IMR-90 (cell line): ENCODE results near the gene CD300LG. TPM values are rescaled to one million over a fixed set of nuclear protein-coding genes. Genes with fewer than 3 reads are reported as not detected.

Source experiments
- ATAC-seq: fragments of 200-7000 bp; cut with Tn5 transposase; 2 replicates; pipeline ENCODE4 v1.9.1; 2020; ENCODE audit warnings: low read depth, mild to moderate bottlenecking, moderate library complexity
- BruUV-seq: library from RNA; stranded (reverse); fragments of 400-500 nt; replicated peaks from 2 replicates; lab custom pipeline; 2021; lab: Mats Ljungman, UMichigan
- CTCF ChIA-PET: fragments of 300-600 bp; formaldehyde crosslinking; extraction: SDS; loops from one replicate; lab custom pipeline; 2021; ENCODE audit warnings: antibody characterized with exemption; lab: Yijun Ruan, JAX
- POLR2A ChIA-PET: fragments of 300-600 bp; sonication (Branson Sonifier 250); formaldehyde crosslinking; loops from one replicate; lab custom pipeline; 2022; ENCODE audit warnings: antibody characterized with exemption; ENCODE audit not compliant: unreplicated experiment; lab: Charles Lee
- DNase-seq: peaks from one replicate; pipeline ENCODE4 v3.0.0; 2013
- H2AFZ ChIP-seq: replicated peaks from 2 replicates; pipeline ENCODE3; 2013; ENCODE audit warnings: low read length, mild to moderate bottlenecking; ENCODE audit not compliant: poor library complexity
- H2AK5ac ChIP-seq: 2 replicates; pipeline ENCODE4 v1.6.1; 2013; ENCODE audit warnings: low read depth, low read length, inconsistent platforms
- H2AK9ac ChIP-seq: replicated peaks from 2 replicates; pipeline ENCODE3; 2013; ENCODE audit warnings: mild to moderate bottlenecking, low read depth, low read length, moderate library complexity; ENCODE audit not compliant: poor library complexity
- H2BK120ac ChIP-seq: 2 replicates; pipeline ENCODE4 v1.6.1; 2013; ENCODE audit warnings: low read depth, low read length, inconsistent platforms
- H2BK15ac ChIP-seq: 3 replicates; pipeline ENCODE4 v1.6.1; 2013; ENCODE audit warnings: low read depth, low read length, inconsistent platforms
- H2BK20ac ChIP-seq: 2 replicates; pipeline ENCODE4 v1.6.1; 2013; ENCODE audit warnings: low read depth, mild to moderate bottlenecking, inconsistent platforms, low read length, moderate library complexity
- H2BK5ac ChIP-seq: 2 replicates; pipeline ENCODE4 v1.6.1; 2013; ENCODE audit warnings: mild to moderate bottlenecking, low read depth, low read length, inconsistent platforms; ENCODE audit not compliant: poor library complexity, severe bottlenecking
- H3K14ac ChIP-seq: replicated peaks from 2 replicates; pipeline ENCODE4 v1.6.1; 2013; ENCODE audit warnings: low read depth, low read length, inconsistent platforms
- H3K18ac ChIP-seq: 2 replicates; pipeline ENCODE4 v1.6.1; 2013; ENCODE audit warnings: low read depth, low read length, control low read depth
- H3K23ac ChIP-seq: 2 replicates; pipeline ENCODE4 v1.6.1; 2013; ENCODE audit warnings: low read depth, low read length, inconsistent platforms
- H3K27ac ChIP-seq: 2 replicates; pipeline ENCODE4 v1.5.1; 2013; ENCODE audit warnings: mild to moderate bottlenecking, control low read depth, low read length; ENCODE audit not compliant: insufficient read depth
- H3K27me3 ChIP-seq: 2 replicates; pipeline ENCODE4 v1.6.1; 2013; ENCODE audit warnings: low read length; ENCODE audit not compliant: control insufficient read depth, insufficient read depth
- H3K36me3 ChIP-seq: 2 replicates; pipeline ENCODE4 v1.6.1; 2013; ENCODE audit warnings: low read length, mixed read lengths; ENCODE audit not compliant: control insufficient read depth, insufficient read depth
- H3K4ac ChIP-seq: 2 replicates; pipeline ENCODE4 v1.6.1; 2013; ENCODE audit warnings: low read depth, low read length, inconsistent platforms
- H3K4me1 ChIP-seq: 2 replicates; pipeline ENCODE4 v1.6.1; 2013; ENCODE audit warnings: low read length, mixed read lengths; ENCODE audit not compliant: control insufficient read depth, insufficient read depth
- H3K4me2 ChIP-seq: 2 replicates; pipeline ENCODE4 v1.6.1; 2013; ENCODE audit warnings: low read depth, mild to moderate bottlenecking, control low read depth, low read length, moderate library complexity
- H3K4me3 ChIP-seq: 2 replicates; pipeline ENCODE4 v1.5.1; 2013; ENCODE audit warnings: low read depth, mild to moderate bottlenecking, control low read depth, low read length, moderate library complexity; ENCODE audit not compliant: insufficient read depth
- H3K56ac ChIP-seq: 2 replicates; pipeline ENCODE4 v1.6.1; 2013; ENCODE audit warnings: low read length, inconsistent platforms; ENCODE audit not compliant: insufficient read depth; ENCODE audit errors: extremely low read depth
- H3K79me1 ChIP-seq, 2 experiments: 2 replicates each; pipeline ENCODE4 v1.6.1; 2013; ENCODE audit warnings: low read length in 2 of 2, inconsistent platforms in 1 of 2, low read depth in 1 of 2
- H3K9ac ChIP-seq: 2 replicates; pipeline ENCODE4 v1.6.1; 2013; ENCODE audit warnings: low read depth, low read length, control low read depth
- H3K9me1 ChIP-seq: 2 replicates; pipeline ENCODE4 v1.6.1; 2013; ENCODE audit warnings: low read length, inconsistent platforms; ENCODE audit not compliant: insufficient read depth
- H3K9me3 ChIP-seq: 2 replicates; pipeline ENCODE4 v1.6.1; 2013; ENCODE audit warnings: low read length; ENCODE audit not compliant: control insufficient read depth, insufficient read depth
- H4K20me1 ChIP-seq: 2 replicates; pipeline ENCODE4 v1.6.1; 2013; ENCODE audit warnings: low read length, inconsistent platforms; ENCODE audit not compliant: insufficient read depth
- H4K5ac ChIP-seq: 2 replicates; pipeline ENCODE4 v1.6.1; 2013; ENCODE audit warnings: mild to moderate bottlenecking, low read depth, low read length, control low read depth
- H4K8ac ChIP-seq, 2 experiments: 2 replicates each; pipeline ENCODE4 v1.6.1; 2013; ENCODE audit warnings: low read depth in 2 of 2, low read length in 2 of 2, control low read depth in 1 of 2, inconsistent platforms in 1 of 2
- H4K91ac ChIP-seq: 2 replicates; pipeline ENCODE4 v1.6.1; 2013; ENCODE audit warnings: low read depth, low read length, inconsistent platforms; ENCODE audit not compliant: insufficient read depth
- BHLHE40 ChIP-seq: fragments of 150-350 bp; IDR thresholded peaks from 2 replicates; pipeline ENCODE4 v1.6.1; 2016; ENCODE audit warnings: mild to moderate bottlenecking, low read depth, low read length
- CEBPB ChIP-seq: IDR thresholded peaks from 2 replicates; pipeline ENCODE4 v1.6.1; 2012; ENCODE audit warnings: low read depth, low read length, improper control_type of control experiment
- CHD1 ChIP-seq: IDR thresholded peaks from 2 replicates; pipeline ENCODE4 v1.6.1; 2012; ENCODE audit warnings: low read depth, low read length, improper control_type of control experiment
- ELK1 ChIP-seq: fragments of 150-350 bp; IDR thresholded peaks from 2 replicates; pipeline ENCODE4 v1.6.1; 2016; ENCODE audit warnings: low read depth, mild to moderate bottlenecking, low read length, moderate library complexity, borderline replicate concordance
- FOS ChIP-seq: fragments of 150-350 bp; IDR thresholded peaks from 2 replicates; pipeline ENCODE4 v1.6.1; 2016; ENCODE audit warnings: low read depth, low read length
- MAZ ChIP-seq: IDR thresholded peaks from 2 replicates; pipeline ENCODE4 v1.6.1; 2012; ENCODE audit warnings: low read depth, mild to moderate bottlenecking, low read length, improper control_type of control experiment, moderate library complexity, borderline replicate concordance
- NFE2L2 ChIP-seq: fragments of 150-350 bp; IDR thresholded peaks from 2 replicates; pipeline ENCODE4 v1.6.1; 2016; ENCODE audit warnings: low read depth, mild to moderate bottlenecking, low read length
- RFX5 ChIP-seq: IDR thresholded peaks from 2 replicates; pipeline ENCODE4 v1.8.0; 2012; ENCODE audit warnings: low read depth, mild to moderate bottlenecking, low read length, moderate library complexity
- SMC3 ChIP-seq: fragments of 150-350 bp; IDR thresholded peaks from 2 replicates; pipeline ENCODE4 v1.6.1; 2016; ENCODE audit warnings: low read depth, mild to moderate bottlenecking, antibody characterized with exemption, low read length, moderate library complexity
- WGBS, 2 experiments: methylation state at CpG; one replicate each; pipeline versions ENCODE4 v1.1.5 to v1.1.7; 2013; ENCODE audit warnings: missing lambda C conversion rate in 2 of 2; ENCODE audit not compliant: insufficient read length in 1 of 2; ENCODE audit errors: extremely low coverage in 2 of 2; 5-methylcytosine and 5-hydroxymethylcytosine counted together
- dilution Hi-C: fragments of 300-500 bp; cut with HindIII; formaldehyde crosslinking; loops from one replicate; pipeline ENCODE4 v1.14.3; 2018; ENCODE audit warnings: low sequenced_read_pairs; ENCODE audit not compliant: unreplicated experiment
- in situ Hi-C: fragments of 300-500 bp; cut with MboI; formaldehyde crosslinking; loops from 3 replicates; pipeline ENCODE4 v1.14.3; 2019; ENCODE audit warnings: low sequenced_read_pairs, inconsistent platforms, mixed read lengths
- intact Hi-C: fragments of 100-400 bp; cut with micrococcal nuclease; formaldehyde crosslinking; loops from 2 replicates; pipeline ENCODE4 v1.10.0; 2022
- polyA plus RNA-seq, 3 experiments: library from polyadenylated mRNA; depleted of rRNA; stranded (reverse); fragments of >200 nt; gene quantifications; 2 replicates each; pipeline ENCODE4 v1.2.3, GENCODE V29; 2012; ENCODE audit warnings: low replicate concordance in 1 of 3
- total RNA-seq: library from RNA; depleted of rRNA; stranded (reverse); fragments of >200 nt; gene quantifications from 2 replicates; pipeline ENCODE4 v1.2.3, GENCODE V29; 2012
- TF ChIP-seq, protein P1 (sequence below): conservative IDR thresholded peaks from 2 replicates; pipeline ENCODE4 v1.5.1; 2012; ENCODE audit warnings: mild to moderate bottlenecking, low read depth, low read length, improper control_type of control experiment
- TF ChIP-seq, protein P2 (sequence below): fragments of 150-350 bp; IDR thresholded peaks from 2 replicates; pipeline ENCODE4 v1.6.1; 2017; ENCODE audit warnings: mild to moderate bottlenecking, antibody characterized with exemption, low read length, low read depth

CD300LG gene
- total and polyA plus RNA-seq, 2 of the 4 experiments (the other 2 are of a cell fraction), result not detected

- no peak overlapping the region for H3K4me3 ChIP-seq
- H3K27me3 ChIP-seq, result no peaks in the 10 kb centered on the region; the same call in 1 of the 2 replicates
- dilution Hi-C loops (no loop called here), in situ Hi-C loops (no loop called here), intact Hi-C loops (no loop called here)
- H3K4me2 ChIP-seq, result no peak overlapping the region
- no peak overlapping the region for H2BK15ac ChIP-seq
- no peaks in the 10 kb centered on the region for H3K36me3 ChIP-seq
- H3K14ac ChIP-seq, result no peak overlapping the region
- no peak overlapping the region for H3K27ac ChIP-seq
- no peaks in the 10 kb centered on the region for H4K20me1 ChIP-seq
- H2AK9ac ChIP-seq, result no peak overlapping the region
- ChIA-PET POLR2A (no interaction called here), CTCF (no interaction called here)
- H3K9me3 ChIP-seq, result no peaks in the 10 kb centered on the region
- no peak overlapping the region for H3K23ac ChIP-seq
- H3K9me1 ChIP-seq, result no peaks in the 10 kb centered on the region
- BruUV-seq, result no TSS peak
- H2AFZ ChIP-seq, result no peak overlapping the region
- no peak overlapping the region for H2BK120ac ChIP-seq
- H3K56ac ChIP-seq, result no peak overlapping the region
- no peak overlapping the region for H4K91ac ChIP-seq
- no peaks in the 10 kb centered on the region for H3K4me1 ChIP-seq
- no peak overlapping the region for H2BK5ac ChIP-seq
- H3K18ac ChIP-seq, result no peak overlapping the region
- no peak for TF ChIP-seq ELK1
- TF ChIP-seq NFE2L2, result no peak
- TF ChIP-seq MAZ, result no peak
- no peak for TF ChIP-seq CEBPB
- no peak for TF ChIP-seq FOS
- no peak for TF ChIP-seq BHLHE40
- no peak for TF ChIP-seq SMC3
- no peak for TF ChIP-seq CHD1
- TF ChIP-seq, protein P1, sequence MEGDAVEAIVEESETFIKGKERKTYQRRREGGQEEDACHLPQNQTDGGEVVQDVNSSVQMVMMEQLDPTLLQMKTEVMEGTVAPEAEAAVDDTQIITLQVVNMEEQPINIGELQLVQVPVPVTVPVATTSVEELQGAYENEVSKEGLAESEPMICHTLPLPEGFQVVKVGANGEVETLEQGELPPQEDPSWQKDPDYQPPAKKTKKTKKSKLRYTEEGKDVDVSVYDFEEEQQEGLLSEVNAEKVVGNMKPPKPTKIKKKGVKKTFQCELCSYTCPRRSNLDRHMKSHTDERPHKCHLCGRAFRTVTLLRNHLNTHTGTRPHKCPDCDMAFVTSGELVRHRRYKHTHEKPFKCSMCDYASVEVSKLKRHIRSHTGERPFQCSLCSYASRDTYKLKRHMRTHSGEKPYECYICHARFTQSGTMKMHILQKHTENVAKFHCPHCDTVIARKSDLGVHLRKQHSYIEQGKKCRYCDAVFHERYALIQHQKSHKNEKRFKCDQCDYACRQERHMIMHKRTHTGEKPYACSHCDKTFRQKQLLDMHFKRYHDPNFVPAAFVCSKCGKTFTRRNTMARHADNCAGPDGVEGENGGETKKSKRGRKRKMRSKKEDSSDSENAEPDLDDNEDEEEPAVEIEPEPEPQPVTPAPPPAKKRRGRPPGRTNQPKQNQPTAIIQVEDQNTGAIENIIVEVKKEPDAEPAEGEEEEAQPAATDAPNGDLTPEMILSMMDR, result no peak
- TF ChIP-seq, protein P2, sequence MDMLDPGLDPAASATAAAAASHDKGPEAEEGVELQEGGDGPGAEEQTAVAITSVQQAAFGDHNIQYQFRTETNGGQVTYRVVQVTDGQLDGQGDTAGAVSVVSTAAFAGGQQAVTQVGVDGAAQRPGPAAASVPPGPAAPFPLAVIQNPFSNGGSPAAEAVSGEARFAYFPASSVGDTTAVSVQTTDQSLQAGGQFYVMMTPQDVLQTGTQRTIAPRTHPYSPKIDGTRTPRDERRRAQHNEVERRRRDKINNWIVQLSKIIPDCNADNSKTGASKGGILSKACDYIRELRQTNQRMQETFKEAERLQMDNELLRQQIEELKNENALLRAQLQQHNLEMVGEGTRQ, result no peak
- no peak for TF ChIP-seq RFX5
- no peak overlapping the region for H3K9ac ChIP-seq
- H2BK20ac ChIP-seq, result no peak overlapping the region
- H4K5ac ChIP-seq, result no peak overlapping the region
- no peaks in the 10 kb centered on the region for H3K79me1 ChIP-seq
- no peak overlapping the region for H3K4ac ChIP-seq
- H4K8ac ChIP-seq, result no peak overlapping the region
- H2AK5ac ChIP-seq, result no peak overlapping the region
- ATAC-seq, result no peak
- no CpG with 5 or more reads among the region's 3 CpGs for WGBS, 2 experiments
- DNase-seq, result no peak
Measured at GRCh38 chr17:43897831-43898230, 50.9 kb downstream of the CD300LG start.
